Trophoblast cell (in vitro differentiated cells and primary cell): ENCODE results near the gene TP53AIP1.

Experiments
- DNase-seq, 2 donors: peaks; one replicate each; pipeline ENCODE4 v3.0.0-alpha.2; 2016
- H2AFZ ChIP-seq: 2 replicates; pipeline ENCODE4 v1.6.1; 2013; ENCODE audit warnings: low read length, moderate library complexity, mild to moderate bottlenecking; ENCODE audit not compliant: insufficient read depth, poor library complexity
- H2AK5ac ChIP-seq: 2 replicates; pipeline ENCODE4 v1.6.1; 2013; ENCODE audit warnings: mild to moderate bottlenecking, low read length
- H2BK120ac ChIP-seq: 2 replicates; pipeline ENCODE4 v1.6.1; 2013; ENCODE audit warnings: low read length, mild to moderate bottlenecking, moderate library complexity; ENCODE audit not compliant: insufficient read depth, poor library complexity
- H2BK12ac ChIP-seq: 2 replicates; pipeline ENCODE4 v1.6.1; 2013; ENCODE audit warnings: mild to moderate bottlenecking, low read length, moderate library complexity
- H2BK5ac ChIP-seq: 2 replicates; pipeline ENCODE4 v1.6.1; 2013; ENCODE audit warnings: low read length, low read depth, moderate library complexity, mild to moderate bottlenecking; ENCODE audit not compliant: poor library complexity
- H3K14ac ChIP-seq: 2 replicates; pipeline ENCODE4 v1.6.1; 2013; ENCODE audit warnings: mild to moderate bottlenecking, low read length
- H3K18ac ChIP-seq: 2 replicates; pipeline ENCODE4 v1.6.1; 2013; ENCODE audit warnings: mild to moderate bottlenecking, low read length
- H3K23ac ChIP-seq: 2 replicates; pipeline ENCODE4 v1.6.1; 2013; ENCODE audit warnings: low read length
- H3K27ac ChIP-seq: 2 replicates; pipeline ENCODE4 v1.5.1; 2013; ENCODE audit warnings: low read depth, mild to moderate bottlenecking, inconsistent platforms, low read length, moderate library complexity
- H3K27me3 ChIP-seq: 2 replicates; pipeline ENCODE4 v1.6.1; 2013; ENCODE audit warnings: inconsistent platforms, mild to moderate bottlenecking, low read length, moderate library complexity; ENCODE audit not compliant: insufficient read depth
- H3K36me3 ChIP-seq, 2 experiments: 1 replicate in 1 of 2; 2 replicates in 1 of 2; pipeline ENCODE4 v1.6.1; 2013; ENCODE audit warnings: low read length in 2 of 2, mild to moderate bottlenecking in 2 of 2, moderate library complexity in 1 of 2; ENCODE audit not compliant: insufficient read depth in 2 of 2, control insufficient read depth in 1 of 2
- H3K4ac ChIP-seq: 2 replicates; pipeline ENCODE4 v1.6.1; 2013; ENCODE audit warnings: low read depth, mild to moderate bottlenecking, low read length, moderate library complexity
- H3K4me1 ChIP-seq, 2 experiments: 1 replicate in 1 of 2; 2 replicates in 1 of 2; pipeline ENCODE4 v1.6.1; 2013; ENCODE audit warnings: low read length in 2 of 2, mild to moderate bottlenecking in 2 of 2, moderate library complexity in 1 of 2; ENCODE audit not compliant: insufficient read depth in 2 of 2, control insufficient read depth in 1 of 2
- H3K4me2 ChIP-seq: 2 replicates; pipeline ENCODE4 v1.6.1; 2013; ENCODE audit warnings: inconsistent platforms, mild to moderate bottlenecking, low read length, moderate library complexity
- H3K4me3 ChIP-seq: 2 replicates; pipeline ENCODE4 v1.5.1; 2013; ENCODE audit warnings: mild to moderate bottlenecking, low read depth, low read length, inconsistent platforms
- H3K79me1 ChIP-seq: one replicate; pipeline ENCODE4 v1.6.1; 2013; ENCODE audit warnings: low read length
- H3K79me2 ChIP-seq: 2 replicates; pipeline ENCODE4 v1.6.1; 2013; ENCODE audit warnings: low read length, mild to moderate bottlenecking; ENCODE audit not compliant: control insufficient read depth, insufficient read depth, poor library complexity
- H3K9ac ChIP-seq: 2 replicates; pipeline ENCODE4 v1.6.1; 2013; ENCODE audit warnings: mild to moderate bottlenecking, low read length
- H3K9me3 ChIP-seq: 2 replicates; pipeline ENCODE4 v1.6.1; 2013; ENCODE audit warnings: low read depth, mild to moderate bottlenecking, control low read depth, inconsistent platforms, low read length; ENCODE audit not compliant: insufficient read depth
- H4K12ac ChIP-seq: 2 replicates; pipeline ENCODE4 v1.6.1; 2013; ENCODE audit warnings: low read depth, mild to moderate bottlenecking, low read length, moderate library complexity
- H4K8ac ChIP-seq: 2 replicates; pipeline ENCODE4 v1.6.1; 2013; ENCODE audit warnings: low read depth, mild to moderate bottlenecking, low read length, moderate library complexity
- H4K91ac ChIP-seq: one replicate; pipeline ENCODE4 v1.6.1; 2013; ENCODE audit warnings: low read depth, mild to moderate bottlenecking, low read length, moderate library complexity
- WGBS: extraction: QIAGEN DNeasy Blood & Tissue Kit; methylation state at CpG from one replicate; pipeline ENCODE4 v1.1.7; 2013; ENCODE audit warnings: missing lambda C conversion rate; ENCODE audit not compliant: insufficient read length, insufficient coverage; ENCODE audit errors: extremely low coverage; 5-methylcytosine and 5-hydroxymethylcytosine counted together

TP53AIP1 gene

GRCh38 chr11:128896356-128896755 lies 46.3 kb downstream of the TP53AIP1 start:
- no CpG with 5 or more reads among the region's 2 CpGs for WGBS
- H4K8ac ChIP-seq, result no peak overlapping the region
- no peaks in the 10 kb centered on the region for H3K79me2 ChIP-seq
- H2AFZ ChIP-seq, result no peak overlapping the region
- H3K27ac ChIP-seq, result no peak overlapping the region
- peaks cover 7% of the 10 kb centered on the region for H3K27me3 ChIP-seq
- no peak overlapping the region for H2AK5ac ChIP-seq
- H2BK5ac ChIP-seq, result no peak overlapping the region
- H3K4me3 ChIP-seq, result no peak overlapping the region
- H3K4me2 ChIP-seq, result no peak overlapping the region
- H2BK120ac ChIP-seq, result no peak overlapping the region
- peaks cover 2% of the 10 kb centered on the region for H3K79me1 ChIP-seq
- H3K9ac ChIP-seq, result no peak overlapping the region
- H4K12ac ChIP-seq, result no peak overlapping the region
- H3K23ac ChIP-seq, result no peak overlapping the region
- H3K18ac ChIP-seq, result no peak overlapping the region
- no peak overlapping the region for H3K4ac ChIP-seq
- H4K91ac ChIP-seq, result no peak overlapping the region
- no peaks in the 10 kb centered on the region for H3K36me3 ChIP-seq
- DNase-seq, result no peak
- no peaks in the 10 kb centered on the region for H3K9me3 ChIP-seq
- no peak overlapping the region for H3K14ac ChIP-seq
- no peak overlapping the region for H2BK12ac ChIP-seq
- H3K4me1 ChIP-seq, result peaks cover 8 to 16% of the 10 kb centered on the region in 2 experiments

- H3K9ac ChIP-seq, result no peak overlapping the region
- no peak for DNase-seq
- no peak overlapping the region for H3K4me3 ChIP-seq
- H3K4ac ChIP-seq, result no peak overlapping the region
- no peak overlapping the region for H3K18ac ChIP-seq
- no peaks in the 10 kb centered on the region for H3K79me2 ChIP-seq
- H4K91ac ChIP-seq, result no peak overlapping the region
- H2AK5ac ChIP-seq, result no peak overlapping the region
- H3K79me1 ChIP-seq, result peaks cover 2% of the 10 kb centered on the region
- H3K14ac ChIP-seq, result no peak overlapping the region
- no peak overlapping the region for H4K12ac ChIP-seq
- no peak overlapping the region for H4K8ac ChIP-seq
- no peak overlapping the region for H3K27ac ChIP-seq
- no CpG with 5 or more reads among the region's 9 CpGs for WGBS
- no peaks in the 10 kb centered on the region for H3K36me3 ChIP-seq
- H2BK12ac ChIP-seq, result no peak overlapping the region
- H3K27me3 ChIP-seq, result peaks cover 6% of the 10 kb centered on the region
- H3K4me2 ChIP-seq, result no peak overlapping the region
- no peak overlapping the region for H2AFZ ChIP-seq
- H2BK120ac ChIP-seq, result no peak overlapping the region
- no peaks in the 10 kb centered on the region for H3K9me3 ChIP-seq
- peaks cover 12 to 21% of the 10 kb centered on the region in 2 experiments for H3K4me1 ChIP-seq
- no peak overlapping the region for H2BK5ac ChIP-seq
- no peak overlapping the region for H3K23ac ChIP-seq
These were observed 47.1 kb downstream of the TP53AIP1 start for GRCh38 chr11:128895526-128895925.

GRCh38 chr11:128894685-128895084 lies 48.0 kb downstream of the TP53AIP1 start:
- H3K79me1 ChIP-seq, result peaks cover 2% of the 10 kb centered on the region
- no peak overlapping the region for H2BK12ac ChIP-seq
- H2AK5ac ChIP-seq, result no peak overlapping the region
- WGBS, result no CpG with 5 or more reads among the region's 6 CpGs
- H2AFZ ChIP-seq, result no peak overlapping the region
- H3K36me3 ChIP-seq, result no peaks in the 10 kb centered on the region
- no peak overlapping the region for H3K14ac ChIP-seq
- no peak overlapping the region for H3K27ac ChIP-seq
- peak in 1 of 2 donors; percentile 57 for DNase-seq
- no peak overlapping the region for H4K91ac ChIP-seq
- H2BK120ac ChIP-seq, result no peak overlapping the region
- H3K4ac ChIP-seq, result no peak overlapping the region
- no peaks in the 10 kb centered on the region for H3K9me3 ChIP-seq
- H3K9ac ChIP-seq, result no peak overlapping the region
- no peak overlapping the region for H3K4me3 ChIP-seq
- no peak overlapping the region for H4K12ac ChIP-seq
- H3K23ac ChIP-seq, result no peak overlapping the region
- peaks cover 13% of the 10 kb centered on the region for H3K27me3 ChIP-seq
- H3K79me2 ChIP-seq, result no peaks in the 10 kb centered on the region
- peaks cover 12 to 25% of the 10 kb centered on the region in 2 experiments for H3K4me1 ChIP-seq
- H3K18ac ChIP-seq, result no peak overlapping the region
- H4K8ac ChIP-seq, result no peak overlapping the region
- no peak overlapping the region for H2BK5ac ChIP-seq
- H3K4me2 ChIP-seq, result no peak overlapping the region

GRCh38 chr11:128894286-128894681 lies 48.4 kb downstream of the TP53AIP1 start:
- no peak overlapping the region for H3K18ac ChIP-seq
- H2AK5ac ChIP-seq, result no peak overlapping the region
- no peak overlapping the region for H2BK120ac ChIP-seq
- no peak overlapping the region for H4K12ac ChIP-seq
- no peak overlapping the region for H3K14ac ChIP-seq
- H3K79me1 ChIP-seq, result peaks cover 2% of the 10 kb centered on the region
- no peak overlapping the region for H3K4me2 ChIP-seq
- no peak overlapping the region for H4K91ac ChIP-seq
- H3K27ac ChIP-seq, result no peak overlapping the region
- no peaks in the 10 kb centered on the region for H3K36me3 ChIP-seq
- H3K4ac ChIP-seq, result no peak overlapping the region
- no peak overlapping the region for H2BK5ac ChIP-seq
- no peaks in the 10 kb centered on the region for H3K79me2 ChIP-seq
- no peak overlapping the region for H2AFZ ChIP-seq
- H4K8ac ChIP-seq, result no peak overlapping the region
- no peak overlapping the region for H3K4me3 ChIP-seq
- H3K23ac ChIP-seq, result no peak overlapping the region
- peaks cover 12 to 25% of the 10 kb centered on the region in 2 experiments for H3K4me1 ChIP-seq
- peaks cover 17% of the 10 kb centered on the region for H3K27me3 ChIP-seq
- H2BK12ac ChIP-seq, result no peak overlapping the region
- no peaks in the 10 kb centered on the region for H3K9me3 ChIP-seq
- peak in 1 of 2 donors; percentile 79 for DNase-seq
- H3K9ac ChIP-seq, result no peak overlapping the region
- no CpG with 5 or more reads among the region's 3 CpGs for WGBS
